Transverse colon (tissue), 4 donors: ENCODE results near the gene ZBP1. TPM values are rescaled to one million over a fixed set of nuclear protein-coding genes. Genes with fewer than 3 reads are reported as not detected.
A peak's percentile ranks its signal among the peaks of the same experiment; 100 is the strongest.

ENCODE experiments used
- DNase-seq: peaks from one replicate; pipeline ENCODE4 v3.0.0-alpha.2; 2019
- H3K27ac ChIP-seq, 4 donors: fragments of 200-600 bp; sonication (generic); 2 replicates each; pipeline ENCODE4 v1.5.1; 2016 to 2018; ENCODE audit warnings: inconsistent platforms in 4 of 4
- H3K27me3 ChIP-seq: fragments of 200-600 bp; sonication (generic); 2 replicates; pipeline ENCODE4 v1.5.1; 2017; ENCODE audit warnings: inconsistent platforms
- H3K36me3 ChIP-seq, 4 donors: fragments of 200-600 bp; sonication (generic); 2 replicates each; pipeline ENCODE4 v1.5.1; 2017 to 2019; ENCODE audit warnings: inconsistent platforms in 4 of 4
- H3K4me1 ChIP-seq, 4 donors: fragments of 200-600 bp; sonication (generic); 2 replicates each; pipeline ENCODE4 v1.5.1; 2017 to 2020; ENCODE audit warnings: inconsistent platforms in 4 of 4
- H3K4me3 ChIP-seq, 4 donors: fragments of 200-600 bp; sonication (generic); 1 replicate in 1 of 4; 2 replicates in 3 of 4; pipeline versions ENCODE4 v1.5.1 to v1.6.1; 2017 to 2019; ENCODE audit warnings: inconsistent platforms in 4 of 4
- H3K9me3 ChIP-seq, 2 donors: fragments of 200-600 bp; sonication (generic); 2 replicates each; pipeline ENCODE4 v1.5.1; 2017 to 2019; ENCODE audit warnings: inconsistent platforms in 2 of 2
- EP300 ChIP-seq: sonication (generic); formaldehyde crosslinking; IDR thresholded peaks from one replicate; pipeline ENCODE4 v1.6.1; 2017; ENCODE audit warnings: antibody characterized with exemption, low read depth
- POLR2A ChIP-seq: fragments of 450-650 bp; IDR thresholded peaks from one replicate; pipeline ENCODE4 v1.6.1; 2016; ENCODE audit warnings: antibody characterized with exemption, mild to moderate bottlenecking, moderate library complexity
- POLR2AphosphoS5 ChIP-seq, 3 donors: sonication (generic); formaldehyde crosslinking; IDR thresholded peaks; one replicate each; pipeline ENCODE4 v1.6.1; 2016; ENCODE audit warnings: antibody characterized with exemption in 3 of 3
- WGBS, 2 donors: methylation state at CpG; one replicate each; pipeline ENCODE4 v1.1.5; 2018; ENCODE audit warnings: low coverage in 1 of 2; 5-methylcytosine and 5-hydroxymethylcytosine counted together
- in situ Hi-C, 4 donors: fragments of 200-750 bp; cut with MboI; loops; one replicate each; pipeline versions ENCODE4 v1.15.0 to v1.15.1; 2017; ENCODE audit warnings: low sequenced_read_pairs in 3 of 4, low pct_ligation_motif_present in 1 of 4, low pct_unique_long_range_greater_than_20kb in 1 of 4
- intact Hi-C: fragments of 100-400 bp; cut with DNase I; formaldehyde crosslinking; loops from one replicate; pipeline ENCODE4 v1.15.1; 2023; ENCODE audit warnings: low total_unique reads
- total RNA-seq, 4 donors: library from RNA; depleted of rRNA; stranded (reverse); fragments of >200 nt; gene quantifications; one replicate each; pipeline ENCODE4 v1.1.0, GENCODE V29; 2016
- TF ChIP-seq, protein P1 (sequence below), 5 experiments: fragments of 200-600 bp in 3 of 5; fragments of 450-650 bp in 2 of 5; sonication (generic) in 3 of 5; IDR thresholded peaks; 1 replicate in 2 of 5; 2 replicates in 3 of 5; pipeline ENCODE4 v1.5.1; 2016 to 2017; ENCODE audit warnings: antibody characterized with exemption in 5 of 5, inconsistent platforms in 3 of 5, mild to moderate bottlenecking in 2 of 5, moderate library complexity in 1 of 5

ZBP1 gene
- total RNA-seq, 4 donors from 2014 or later: 1.6 to 4.4 TPM; not detected in 2

DNA sequence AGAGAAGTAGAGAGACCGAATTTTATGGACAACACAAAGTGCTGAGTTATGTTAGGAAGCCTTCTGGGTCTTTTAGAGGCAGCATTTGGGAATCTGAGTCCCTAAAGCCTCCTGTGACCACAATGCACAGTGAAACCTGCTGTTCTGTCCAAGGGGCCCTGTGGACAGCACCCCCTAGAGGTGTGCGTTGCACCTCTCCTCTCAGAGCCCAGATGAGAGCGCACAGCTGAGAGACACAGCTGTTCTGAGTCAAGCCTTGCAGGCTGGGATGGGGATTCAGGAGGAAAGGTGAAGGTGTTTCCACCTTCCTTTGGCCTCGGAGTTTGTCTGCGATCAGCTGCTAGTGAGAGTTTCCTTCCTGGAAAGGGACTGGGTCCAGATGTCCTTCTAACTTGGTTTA lies 46.3 kb downstream of the ZBP1 start:
- intact Hi-C loops (no loop called here), in situ Hi-C loops (no loop called here)
- WGBS, 2 donors: 57 to 80% methylated on average over 1 to 5 of the region's 5 CpGs
- H3K9me3 ChIP-seq: no peaks in the 10 kb centered on the region
- TF ChIP-seq, protein P1, sequence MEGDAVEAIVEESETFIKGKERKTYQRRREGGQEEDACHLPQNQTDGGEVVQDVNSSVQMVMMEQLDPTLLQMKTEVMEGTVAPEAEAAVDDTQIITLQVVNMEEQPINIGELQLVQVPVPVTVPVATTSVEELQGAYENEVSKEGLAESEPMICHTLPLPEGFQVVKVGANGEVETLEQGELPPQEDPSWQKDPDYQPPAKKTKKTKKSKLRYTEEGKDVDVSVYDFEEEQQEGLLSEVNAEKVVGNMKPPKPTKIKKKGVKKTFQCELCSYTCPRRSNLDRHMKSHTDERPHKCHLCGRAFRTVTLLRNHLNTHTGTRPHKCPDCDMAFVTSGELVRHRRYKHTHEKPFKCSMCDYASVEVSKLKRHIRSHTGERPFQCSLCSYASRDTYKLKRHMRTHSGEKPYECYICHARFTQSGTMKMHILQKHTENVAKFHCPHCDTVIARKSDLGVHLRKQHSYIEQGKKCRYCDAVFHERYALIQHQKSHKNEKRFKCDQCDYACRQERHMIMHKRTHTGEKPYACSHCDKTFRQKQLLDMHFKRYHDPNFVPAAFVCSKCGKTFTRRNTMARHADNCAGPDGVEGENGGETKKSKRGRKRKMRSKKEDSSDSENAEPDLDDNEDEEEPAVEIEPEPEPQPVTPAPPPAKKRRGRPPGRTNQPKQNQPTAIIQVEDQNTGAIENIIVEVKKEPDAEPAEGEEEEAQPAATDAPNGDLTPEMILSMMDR (IDR thresholded peaks at IDR 0.05): no peak
- TF ChIP-seq POLR2AphosphoS5 (IDR thresholded peaks at IDR 0.05): no peak
- no peak for TF ChIP-seq EP300
- TF ChIP-seq POLR2A: no peak
- H3K27ac ChIP-seq: no peak overlapping the region
- H3K4me1 ChIP-seq: peaks cover 0 to 29% (median 18%) of the 10 kb centered on the region in 4 donors
- no peak overlapping the region for H3K4me3 ChIP-seq
- no peaks in the 10 kb centered on the region for H3K27me3 ChIP-seq
- H3K36me3 ChIP-seq: no peaks in the 10 kb centered on the region
- no peak for DNase-seq

DNA sequence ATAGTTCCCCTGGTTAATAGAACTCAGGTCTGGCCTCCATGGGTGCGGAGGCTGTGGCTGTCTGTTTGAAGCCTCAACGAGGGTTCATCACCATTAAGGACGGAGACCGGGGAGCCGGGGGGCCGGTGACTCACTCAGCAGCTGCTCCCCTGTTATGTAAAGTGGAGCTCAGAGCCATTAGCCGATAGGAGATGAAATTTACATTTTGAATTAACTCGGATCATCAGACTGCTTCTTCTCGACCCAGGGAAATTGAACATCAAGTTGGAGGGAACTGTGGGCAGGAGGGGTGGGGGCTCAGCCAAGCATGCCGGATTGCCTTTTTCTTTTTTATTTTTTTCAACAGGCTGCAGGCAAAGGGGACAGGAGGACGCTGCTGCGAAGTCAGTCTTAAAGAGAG lies 47.0 kb downstream of the ZBP1 start:
- Histone ChIP-seq H3K36me3 (no peaks in the 10 kb centered on the region), H3K4me3 (no peak overlapping the region), H3K4me1 (peaks cover 0 to 29% (median 18%) of the 10 kb centered on the region in 4 donors), H3K9me3 (no peaks in the 10 kb centered on the region), H3K27ac (no peak overlapping the region), H3K27me3 (no peaks in the 10 kb centered on the region)
- intact Hi-C loops (no loop called here), in situ Hi-C loops (no loop called here)
- 53 to 68% methylated on average over 4 to 12 of the region's 12 CpGs for WGBS, 2 donors
- TF ChIP-seq, protein P1 (IDR thresholded peaks at IDR 0.05): no peak
- no peak for TF ChIP-seq EP300
- TF ChIP-seq POLR2A: no peak
- no peak for TF ChIP-seq POLR2AphosphoS5 (IDR thresholded peaks at IDR 0.05)
- no peak for DNase-seq

DNA sequence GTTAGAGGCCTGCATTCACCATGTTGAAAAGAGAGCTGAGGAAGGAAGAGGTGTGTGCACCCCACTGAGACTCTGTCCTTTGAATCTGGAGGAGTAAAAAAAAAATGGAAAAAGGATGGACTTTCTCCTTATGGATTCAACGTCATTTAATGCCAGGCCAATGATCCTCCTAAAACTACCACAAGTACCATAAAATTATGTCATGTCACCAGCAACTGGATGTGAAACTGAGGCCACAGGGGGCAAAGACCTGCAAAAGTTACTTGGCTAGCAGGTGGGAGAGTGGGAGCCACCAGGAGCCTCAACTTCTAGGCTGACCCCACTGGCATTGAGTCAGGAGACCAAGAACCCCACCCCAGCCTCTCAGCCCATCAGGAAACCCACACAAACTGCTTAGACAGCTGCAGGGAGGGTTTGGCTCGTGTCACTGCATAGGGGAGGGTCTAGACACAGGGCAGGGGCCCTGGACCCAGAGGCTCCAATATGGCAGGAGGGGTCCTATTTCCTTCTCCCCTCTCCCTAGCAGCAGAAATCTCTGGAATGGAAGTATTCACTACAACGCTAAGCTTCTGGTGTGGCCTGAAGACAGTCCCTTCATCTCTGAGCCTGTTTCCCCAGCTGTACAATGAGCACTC lies 48.3 kb downstream of the ZBP1 start:
- TF ChIP-seq, protein P1 (IDR thresholded peaks at IDR 0.05): no peak
- TF ChIP-seq POLR2AphosphoS5 (IDR thresholded peaks at IDR 0.05) (peak in 1 of 3 donors; percentile 51), POLR2A (peak; percentile 21), EP300 (no peak)
- in situ Hi-C loops (no loop called here), intact Hi-C loops (no loop called here)
- Histone ChIP-seq H3K4me3 (no peak overlapping the region), H3K27ac (peak overlapping the region; percentile 37 to 67 (median 62)), H3K4me1 (peaks cover 0 to 25% (median 18%) of the 10 kb centered on the region in 4 donors), H3K9me3 (no peaks in the 10 kb centered on the region), H3K27me3 (no peaks in the 10 kb centered on the region), H3K36me3 (no peaks in the 10 kb centered on the region)
- no peak for DNase-seq
- WGBS, 2 donors: 33 to 84% methylated on average over 1 to 3 of the region's 3 CpGs

GRCh38 chr20:57570920-57571319 lies 49.3 kb downstream of the ZBP1 start:
- Histone ChIP-seq H3K36me3 (no peaks in the 10 kb centered on the region), H3K27ac (peak overlapping the region; percentile 37 to 68 (median 63)), H3K4me3 (no peak overlapping the region), H3K27me3 (no peaks in the 10 kb centered on the region), H3K9me3 (no peaks in the 10 kb centered on the region), H3K4me1 (peaks cover 0 to 30% (median 18%) of the 10 kb centered on the region in 4 donors)
- DNase-seq: no peak
- WGBS, 2 donors: 75 to 77% methylated on average over 7 to 8 of the region's 8 CpGs
- intact Hi-C loops (no loop called here), in situ Hi-C loops (no loop called here)
- TF ChIP-seq, protein P1 (IDR thresholded peaks at IDR 0.05): no peak
- TF ChIP-seq POLR2A: no peak
- TF ChIP-seq EP300: no peak
- TF ChIP-seq POLR2AphosphoS5 (IDR thresholded peaks at IDR 0.05): no peak
